Astrocyte of the spinal cord (primary cell): ENCODE data around the gene CENPP.
A peak's percentile ranks its signal among the peaks of the same experiment; 100 is the strongest.

Experiments used
- DNase-seq: peaks from one replicate; pipeline ENCODE4 v3.0.0; 2011; ENCODE audit warnings: low read depth, low spot score
- H3K4me3 ChIP-seq: 2 replicates; pipeline ENCODE4 v1.5.1; 2011; ENCODE audit warnings: low read depth, mild to moderate bottlenecking, low read length, moderate library complexity
- CTCF ChIP-seq: IDR thresholded peaks from 2 replicates; pipeline ENCODE4 v1.5.1; 2012; ENCODE audit warnings: low read depth, mild to moderate bottlenecking, low read length, inconsistent platforms
- in situ Hi-C: cut with HindIII; loops from 2 replicates; pipeline ENCODE4 v1.10.0; 2017; ENCODE audit warnings: low sequenced_read_pairs

CENPP gene

GRCh38 chr9:92476962-92477361 lies 151.2 kb downstream of the CENPP start:
- no peak overlapping the region for H3K4me3 ChIP-seq
- in situ Hi-C loops: no loop called here
- DNase-seq: no peak
- no peak for TF ChIP-seq CTCF

DNA sequence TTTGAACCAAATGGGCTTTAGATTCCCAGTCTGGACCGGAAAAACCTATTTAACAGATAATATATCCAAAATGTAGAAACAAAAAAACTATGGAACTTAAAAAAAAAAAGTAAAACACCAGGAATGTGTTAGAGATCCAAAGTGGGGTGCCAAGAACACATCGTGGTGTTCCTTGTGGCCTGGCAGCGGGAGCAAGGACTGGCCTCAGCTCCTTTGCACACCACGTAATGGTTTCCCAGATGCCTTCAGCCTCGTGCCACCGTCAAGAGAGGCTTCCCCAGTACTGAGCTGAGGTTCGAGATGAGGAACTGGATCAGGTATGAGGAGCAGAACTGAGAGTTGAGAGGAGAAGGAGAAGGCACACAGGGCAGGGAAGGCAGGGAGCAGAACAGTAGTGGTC lies 153.0 kb downstream of the CENPP start:
- peak; percentile 14 for DNase-seq
- H3K4me3 ChIP-seq: no peak overlapping the region
- in situ Hi-C loops: no loop called here
- TF ChIP-seq CTCF: no peak

DNA sequence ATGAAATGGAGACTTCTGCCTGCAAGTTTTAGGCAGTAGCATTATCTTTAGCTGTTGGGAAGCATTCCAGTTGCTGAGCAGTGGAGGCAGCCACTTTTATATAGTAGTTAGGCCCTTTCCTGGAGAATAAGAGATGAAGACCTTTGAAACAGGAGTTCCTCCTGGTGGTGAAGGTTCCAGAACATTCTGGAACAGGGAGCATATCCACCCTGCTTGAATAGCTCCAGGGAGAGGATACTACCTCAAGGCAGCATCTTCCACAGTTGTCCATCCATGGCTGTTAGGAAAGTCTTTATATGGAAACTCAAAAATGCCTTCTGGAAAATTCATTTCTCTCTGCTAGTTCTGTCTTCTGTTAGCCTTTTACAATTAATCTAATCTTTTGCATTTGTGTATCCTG lies 153.6 kb downstream of the CENPP start:
- in situ Hi-C loops: no loop called here
- TF ChIP-seq CTCF: no peak
- no peak for DNase-seq
- no peak overlapping the region for H3K4me3 ChIP-seq

GRCh38 chr9:92480291-92480771 lies 154.6 kb downstream of the CENPP start:
- peak; percentile 51 for DNase-seq
- no peak overlapping the region for H3K4me3 ChIP-seq
- in situ Hi-C loops: no loop called here
- TF ChIP-seq CTCF: no peak

GRCh38 chr9:92480986-92481633 lies 155.4 kb downstream of the CENPP start:
- TF ChIP-seq CTCF: no peak
- H3K4me3 ChIP-seq: no peak overlapping the region
- DNase-seq: peak; percentile 27
- in situ Hi-C loops: no loop called here

GRCh38 chr9:92482329-92482728 lies 156.6 kb downstream of the CENPP start, which contains the start of gene ASPN:
TSS of gene ASPN (minus strand) at chr9:92482506.
- peak; percentile 58 for DNase-seq
- H3K4me3 ChIP-seq: no peak within 1 kb of the TSS
- in situ Hi-C loops: no loop called here
- no peak for TF ChIP-seq CTCF
